Loucy (cell line): ENCODE measurements around the gene MDGA2.

Source experiments
- EZH2phosphoT487 ChIP-seq: fragments of 200-600 bp; IDR thresholded peaks from 2 replicates; pipeline ENCODE4 v1.6.1; 2018; ENCODE audit warnings: antibody characterized with exemption, mild to moderate bottlenecking, moderate library complexity, borderline replicate concordance
- TF ChIP-seq, protein P1 (sequence below): fragments of 200-600 bp; sonication (generic); conservative IDR thresholded peaks from 2 replicates; pipeline ENCODE4 v1.5.1; 2014; ENCODE audit warnings: mild to moderate bottlenecking, antibody characterized with exemption, low read length

DNA sequence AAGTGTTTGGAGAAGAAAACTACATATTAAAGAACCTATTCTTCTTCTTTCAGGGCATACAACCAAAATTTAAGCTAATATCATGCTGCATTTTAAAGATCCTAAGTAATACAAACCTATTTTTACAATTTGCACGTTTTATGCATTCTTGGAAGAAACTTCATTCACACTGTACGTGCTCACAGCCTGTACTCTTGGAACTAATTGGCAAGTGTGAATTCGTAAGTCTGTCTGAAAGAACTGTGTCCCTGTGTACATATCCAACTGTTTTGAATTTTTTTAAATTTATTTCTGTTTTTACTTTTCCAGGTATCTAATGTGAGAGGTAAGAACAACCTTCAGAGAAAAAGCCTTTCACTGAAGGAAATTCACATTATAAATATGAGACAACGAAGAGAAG lies 347.0 kb downstream of the MDGA2 start:
- TF ChIP-seq, protein P1, sequence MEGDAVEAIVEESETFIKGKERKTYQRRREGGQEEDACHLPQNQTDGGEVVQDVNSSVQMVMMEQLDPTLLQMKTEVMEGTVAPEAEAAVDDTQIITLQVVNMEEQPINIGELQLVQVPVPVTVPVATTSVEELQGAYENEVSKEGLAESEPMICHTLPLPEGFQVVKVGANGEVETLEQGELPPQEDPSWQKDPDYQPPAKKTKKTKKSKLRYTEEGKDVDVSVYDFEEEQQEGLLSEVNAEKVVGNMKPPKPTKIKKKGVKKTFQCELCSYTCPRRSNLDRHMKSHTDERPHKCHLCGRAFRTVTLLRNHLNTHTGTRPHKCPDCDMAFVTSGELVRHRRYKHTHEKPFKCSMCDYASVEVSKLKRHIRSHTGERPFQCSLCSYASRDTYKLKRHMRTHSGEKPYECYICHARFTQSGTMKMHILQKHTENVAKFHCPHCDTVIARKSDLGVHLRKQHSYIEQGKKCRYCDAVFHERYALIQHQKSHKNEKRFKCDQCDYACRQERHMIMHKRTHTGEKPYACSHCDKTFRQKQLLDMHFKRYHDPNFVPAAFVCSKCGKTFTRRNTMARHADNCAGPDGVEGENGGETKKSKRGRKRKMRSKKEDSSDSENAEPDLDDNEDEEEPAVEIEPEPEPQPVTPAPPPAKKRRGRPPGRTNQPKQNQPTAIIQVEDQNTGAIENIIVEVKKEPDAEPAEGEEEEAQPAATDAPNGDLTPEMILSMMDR, result no peak
- TF ChIP-seq EZH2phosphoT487, result no peak
